ENCODE data around the gene PPBP. TPM values are rescaled to one million over a fixed set of nuclear protein-coding genes. Genes with fewer than 3 reads are reported as not detected.

Gene PPBP
- total and polyA plus RNA-seq, 5 donors from 2014 or later: 0.29 to 173 TPM; not detected in 3

Other genes with a start within 250 kb of the PPBP start
- 0.52 TPM for gene CXCL8, start 247.6 kb downstream of the PPBP start, total RNA-seq
- gene CXCL8, start 247.6 kb downstream of the PPBP start, polyA plus RNA-seq: under 1 TPM in 2 of 4 donors, not detected in 2; 0.14 to 0.31 TPM
- not detected for gene CXCL6, start 151.5 kb downstream of the PPBP start, total RNA-seq
- gene CXCL6, start 151.5 kb downstream of the PPBP start, polyA plus RNA-seq: not detected
- 3.0 TPM for gene PF4V1, start 134.9 kb downstream of the PPBP start, total RNA-seq
- not detected for gene PF4V1, start 134.9 kb downstream of the PPBP start, polyA plus RNA-seq
- not detected for gene CXCL1, start 118.8 kb downstream of the PPBP start, total RNA-seq
- gene CXCL1, start 118.8 kb downstream of the PPBP start, polyA plus RNA-seq: not detected
- 62.5 TPM for gene PF4, start 6.2 kb downstream of the PPBP start, total RNA-seq
- not detected for gene PF4, start 6.2 kb downstream of the PPBP start, polyA plus RNA-seq
- gene CXCL5, start 10.5 kb upstream of the PPBP start, total RNA-seq: 0.59 TPM
- gene CXCL5, start 10.5 kb upstream of the PPBP start, polyA plus RNA-seq: not detected
- gene CXCL3, start 50.5 kb upstream of the PPBP start, total RNA-seq: not detected
- not detected for gene CXCL3, start 50.5 kb upstream of the PPBP start, polyA plus RNA-seq
- gene CXCL2, start 111.0 kb upstream of the PPBP start, total RNA-seq: 0.64 TPM
- not detected for gene CXCL2, start 111.0 kb upstream of the PPBP start, polyA plus RNA-seq
- gene MTHFD2L, start 169.9 kb upstream of the PPBP start, total RNA-seq: 6.9 TPM
- gene MTHFD2L, start 169.9 kb upstream of the PPBP start, polyA plus RNA-seq: 1 to 10 TPM; 2.3 to 6.8 (median 3.8) TPM

Data from CD4-positive, CD25-positive, alpha-beta regulatory T cell (primary cell).